Stimulated activated effector memory CD8-positive, alpha-beta T cell treated with anti-CD3 and anti-CD28 coated beads, Interleukin-12 subunit alpha, Interleukin-12 subunit beta, amount 100 ng/mL, for 72 hours (primary cell): ENCODE data around the gene ZC3H18.

ENCODE experiments used
- ATAC-seq: fragments of 150-1000 bp; cut with Tn5 transposase; 2 replicates; pipeline ENCODE4 v1.10.0; 2021
- DNase-seq, 2 donors: peaks; one replicate each; pipeline ENCODE4 v3.0.0; 2021 to 2022; ENCODE audit warnings: low spot score in 2 of 2
- H3K27ac Mint-ChIP-seq: one replicate; pipeline ENCODE4 v1.8.0; 2022; ENCODE audit warnings: mild to moderate bottlenecking, mixed read lengths
- H3K36me3 Mint-ChIP-seq: one replicate; pipeline ENCODE4 v1.8.0; 2022; ENCODE audit warnings: mild to moderate bottlenecking, mixed read lengths
- H3K4me1 Mint-ChIP-seq: one replicate; pipeline ENCODE4 v1.8.0; 2022; ENCODE audit warnings: mixed read lengths
- H3K4me3 Mint-ChIP-seq: one replicate; pipeline ENCODE4 v1.8.0; 2022; ENCODE audit warnings: mild to moderate bottlenecking, mixed read lengths
- H3K9me3 Mint-ChIP-seq: one replicate; pipeline ENCODE4 v1.8.0; 2022; ENCODE audit warnings: mixed read lengths

The ZC3H18 gene

GRCh38 chr16:88580371-88580770 lies 10.2 kb downstream of the ZC3H18 start:
- H3K36me3 Mint-ChIP-seq: peaks cover 90% of the 10 kb centered on the region
- H3K4me3 Mint-ChIP-seq: no peak overlapping the region
- H3K9me3 Mint-ChIP-seq: no peaks in the 10 kb centered on the region
- peak overlapping the region; percentile 48 for H3K27ac Mint-ChIP-seq
- DNase-seq (no peak), ATAC-seq (no peak)
- peaks cover 54% of the 10 kb centered on the region for H3K4me1 Mint-ChIP-seq

- no peaks in the 10 kb centered on the region for H3K9me3 Mint-ChIP-seq
Measured at GRCh38 chr16:88581033-88581432, 10.8 kb downstream of the ZC3H18 start.

GRCh38 chr16:88582912-88583575 lies 12.8 kb downstream of the ZC3H18 start:
- H3K27ac Mint-ChIP-seq: peak overlapping the region; percentile 73
- no peak for ATAC-seq
- H3K9me3 Mint-ChIP-seq: no peaks in the 10 kb centered on the region
- no peak overlapping the region for H3K4me3 Mint-ChIP-seq
- DNase-seq: no peak
- H3K36me3 Mint-ChIP-seq: peaks cover 87% of the 10 kb centered on the region
- H3K4me1 Mint-ChIP-seq: peaks cover 55% of the 10 kb centered on the region

More at GRCh38 chr16:88581033-88581432, 10.8 kb downstream of the ZC3H18 start:
- Mint-ChIP-seq H3K36me3 (peaks cover 90% of the 10 kb centered on the region), H3K27ac (peak overlapping the region; percentile 48), H3K4me1 (peaks cover 59% of the 10 kb centered on the region), H3K4me3 (no peak overlapping the region)
- DNase-seq (no peak), ATAC-seq (no peak)

GRCh38 chr16:88584676-88585075 lies 14.5 kb downstream of the ZC3H18 start:
- ATAC-seq (no peak), DNase-seq (no peak)
- peaks cover 90% of the 10 kb centered on the region for H3K36me3 Mint-ChIP-seq
- H3K27ac Mint-ChIP-seq: peak overlapping the region; percentile 87
- H3K9me3 Mint-ChIP-seq: no peaks in the 10 kb centered on the region
- no peak overlapping the region for H3K4me3 Mint-ChIP-seq
- H3K4me1 Mint-ChIP-seq: peaks cover 55% of the 10 kb centered on the region

- Mint-ChIP-seq H3K4me1 (peaks cover 52% of the 10 kb centered on the region), H3K9me3 (no peaks in the 10 kb centered on the region), H3K4me3 (no peak overlapping the region), H3K27ac (peak overlapping the region; percentile 87), H3K36me3 (peaks cover 90% of the 10 kb centered on the region)
- no peak for DNase-seq
- ATAC-seq: no peak
Measured at GRCh38 chr16:88585269-88585668, 15.1 kb downstream of the ZC3H18 start.

- Mint-ChIP-seq H3K4me3 (no peak overlapping the region), H3K27ac (peak overlapping the region; percentile 87), H3K9me3 (no peaks in the 10 kb centered on the region), H3K36me3 (peaks cover 90% of the 10 kb centered on the region), H3K4me1 (peaks cover 45% of the 10 kb centered on the region)
- ATAC-seq (no peak), DNase-seq (no peak)
Measured at GRCh38 chr16:88585927-88586581, 15.9 kb downstream of the ZC3H18 start.

- DNase-seq (no peak), ATAC-seq (no peak)
- Mint-ChIP-seq H3K9me3 (no peaks in the 10 kb centered on the region), H3K4me3 (peak overlapping the region; percentile 14), H3K36me3 (peaks cover 92% of the 10 kb centered on the region), H3K4me1 (peaks cover 58% of the 10 kb centered on the region), H3K27ac (peak overlapping the region; percentile 88)
Measured at GRCh38 chr16:88588148-88588547, 17.9 kb downstream of the ZC3H18 start.

GRCh38 chr16:88588754-88589153 lies 18.6 kb downstream of the ZC3H18 start:
- H3K4me3 Mint-ChIP-seq: peak overlapping the region; percentile 14
- ATAC-seq (peak; percentile 50), DNase-seq (no peak)
- peaks cover 92% of the 10 kb centered on the region for H3K36me3 Mint-ChIP-seq
- no peaks in the 10 kb centered on the region for H3K9me3 Mint-ChIP-seq
- peaks cover 62% of the 10 kb centered on the region for H3K4me1 Mint-ChIP-seq
- H3K27ac Mint-ChIP-seq: peak overlapping the region; percentile 88

- H3K4me1 Mint-ChIP-seq: peaks cover 61% of the 10 kb centered on the region
- no peaks in the 10 kb centered on the region for H3K9me3 Mint-ChIP-seq
- peak overlapping the region; percentile 88 for H3K27ac Mint-ChIP-seq
- H3K36me3 Mint-ChIP-seq: peaks cover 92% of the 10 kb centered on the region
- ATAC-seq: peak; percentile 27
- H3K4me3 Mint-ChIP-seq: peak overlapping the region; percentile 14
- no peak for DNase-seq
Measured at GRCh38 chr16:88589441-88589840, 19.2 kb downstream of the ZC3H18 start.

- Mint-ChIP-seq H3K27ac (peak overlapping the region; percentile 82), H3K36me3 (peaks cover 95% of the 10 kb centered on the region), H3K9me3 (no peaks in the 10 kb centered on the region), H3K4me1 (peaks cover 54% of the 10 kb centered on the region), H3K4me3 (peak overlapping the region; percentile 52)
- ATAC-seq (peak; percentile 95), DNase-seq (peak; percentile 27 to 65)
Measured at GRCh38 chr16:88591577-88592021, 21.4 kb downstream of the ZC3H18 start.

- no peaks in the 10 kb centered on the region for H3K9me3 Mint-ChIP-seq
- DNase-seq (no peak), ATAC-seq (no peak)
- peaks cover 95% of the 10 kb centered on the region for H3K36me3 Mint-ChIP-seq
- H3K4me1 Mint-ChIP-seq: peaks cover 46% of the 10 kb centered on the region
- H3K27ac Mint-ChIP-seq: no peak overlapping the region
- H3K4me3 Mint-ChIP-seq: no peak overlapping the region
Measured at GRCh38 chr16:88593061-88593460, 22.9 kb downstream of the ZC3H18 start.

- peaks cover 95% of the 10 kb centered on the region for H3K36me3 Mint-ChIP-seq
- H3K4me1 Mint-ChIP-seq: peaks cover 42% of the 10 kb centered on the region
- ATAC-seq: no peak
- no peak overlapping the region for H3K4me3 Mint-ChIP-seq
- DNase-seq: no peak
- H3K27ac Mint-ChIP-seq: no peak overlapping the region
- no peaks in the 10 kb centered on the region for H3K9me3 Mint-ChIP-seq
Measured at GRCh38 chr16:88593489-88593888, 23.3 kb downstream of the ZC3H18 start.

GRCh38 chr16:88593910-88594309 lies 23.7 kb downstream of the ZC3H18 start:
- H3K4me3 Mint-ChIP-seq: no peak overlapping the region
- peaks cover 94% of the 10 kb centered on the region for H3K36me3 Mint-ChIP-seq
- peaks cover 38% of the 10 kb centered on the region for H3K4me1 Mint-ChIP-seq
- H3K27ac Mint-ChIP-seq: no peak overlapping the region
- H3K9me3 Mint-ChIP-seq: no peaks in the 10 kb centered on the region
- no peak for DNase-seq
- ATAC-seq: no peak

- Mint-ChIP-seq H3K4me3 (no peak overlapping the region), H3K27ac (no peak overlapping the region), H3K9me3 (no peaks in the 10 kb centered on the region), H3K4me1 (peaks cover 28% of the 10 kb centered on the region), H3K36me3 (peaks cover 94% of the 10 kb centered on the region)
- DNase-seq: no peak
- ATAC-seq: no peak
Measured at GRCh38 chr16:88595101-88595500, 24.9 kb downstream of the ZC3H18 start.

GRCh38 chr16:88595921-88596320 lies 25.7 kb downstream of the ZC3H18 start:
- no peak for DNase-seq
- H3K27ac Mint-ChIP-seq: no peak overlapping the region
- H3K4me3 Mint-ChIP-seq: no peak overlapping the region
- ATAC-seq: no peak
- H3K4me1 Mint-ChIP-seq: peaks cover 30% of the 10 kb centered on the region
- peaks cover 94% of the 10 kb centered on the region for H3K36me3 Mint-ChIP-seq
- no peaks in the 10 kb centered on the region for H3K9me3 Mint-ChIP-seq

GRCh38 chr16:88596483-88596882 lies 26.3 kb downstream of the ZC3H18 start:
- Mint-ChIP-seq H3K4me3 (no peak overlapping the region), H3K36me3 (peaks cover 94% of the 10 kb centered on the region), H3K27ac (no peak overlapping the region), H3K9me3 (no peaks in the 10 kb centered on the region), H3K4me1 (peaks cover 29% of the 10 kb centered on the region)
- DNase-seq: no peak
- ATAC-seq: no peak
